Hematopoietic multipotent progenitor cell treated with erythropoietin and hydrocortisone succinate and interleukin-3 and kit ligand, for 6 days (in vitro differentiated cells): ENCODE measurements around the gene NDFIP2.

Experiments used
- DNase-seq: peaks from one replicate; pipeline ENCODE4 v3.0.0-alpha.2; 2015

The NDFIP2 gene

GRCh38 chr13:79500829-79501228 lies 19.9 kb downstream of the NDFIP2 start:
- DNase-seq = no peak

GRCh38 chr13:79501538-79502232 lies 20.7 kb downstream of the NDFIP2 start:
- DNase-seq = no peak

GRCh38 chr13:79502859-79503468 lies 22.0 kb downstream of the NDFIP2 start:
- no peak for DNase-seq

- DNase-seq = no peak
Measured at GRCh38 chr13:79503473-79504017, 22.6 kb downstream of the NDFIP2 start.

GRCh38 chr13:79508224-79508961 lies 27.4 kb downstream of the NDFIP2 start:
- no peak for DNase-seq

- DNase-seq = no peak
Measured at GRCh38 chr13:79511611-79512010, 30.7 kb downstream of the NDFIP2 start.

- DNase-seq = no peak
Measured at GRCh38 chr13:79512950-79513349, 32.0 kb downstream of the NDFIP2 start.

- peak; percentile 55 for DNase-seq
Measured at GRCh38 chr13:79516595-79516994, 35.6 kb downstream of the NDFIP2 start.

GRCh38 chr13:79519255-79519654 lies 38.3 kb downstream of the NDFIP2 start:
- no peak for DNase-seq

GRCh38 chr13:79522583-79522982 lies 41.6 kb downstream of the NDFIP2 start:
- peak; percentile 97 for DNase-seq

- DNase-seq = peak; percentile 70
Measured at GRCh38 chr13:79525064-79525857, 44.3 kb downstream of the NDFIP2 start.

- no peak for DNase-seq
Measured at GRCh38 chr13:79527698-79528097, 46.7 kb downstream of the NDFIP2 start.

GRCh38 chr13:79528356-79528755 lies 47.4 kb downstream of the NDFIP2 start:
- no peak for DNase-seq

GRCh38 chr13:79528759-79529191 lies 47.8 kb downstream of the NDFIP2 start:
- no peak for DNase-seq

- no peak for DNase-seq
Measured at GRCh38 chr13:79529817-79530216, 48.9 kb downstream of the NDFIP2 start.

- no peak for DNase-seq
Measured at GRCh38 chr13:79530270-79530669, 49.3 kb downstream of the NDFIP2 start.

GRCh38 chr13:79531542-79532254 lies 50.7 kb downstream of the NDFIP2 start:
- DNase-seq = peak; percentile 50

- DNase-seq = peak; percentile 54
Measured at GRCh38 chr13:79532576-79532975, 51.6 kb downstream of the NDFIP2 start.

GRCh38 chr13:79533781-79534400 lies 52.9 kb downstream of the NDFIP2 start:
- DNase-seq = no peak

- no peak for DNase-seq
Measured at GRCh38 chr13:79534596-79534995, 53.6 kb downstream of the NDFIP2 start.

- DNase-seq = no peak
Measured at GRCh38 chr13:79538757-79539156, 57.8 kb downstream of the NDFIP2 start.

- DNase-seq = no peak
Measured at GRCh38 chr13:79540504-79540903, 59.5 kb downstream of the NDFIP2 start.
